Right cardiac atrium (tissue), 5 donors: ENCODE results near the gene C21orf91. TPM values are rescaled to one million over a fixed set of nuclear protein-coding genes. Genes with fewer than 3 reads are reported as not detected.
"Not testable (repeated sequence)": the region's sequence is repeated elsewhere in the genome, so short reads cannot be mapped to it uniquely, and the experiment has no call there.

Source experiments
- ATAC-seq, 2 donors: fragments of 200-7000 bp; cut with Tn5 transposase; one replicate each; pipeline versions ENCODE4 v1.8.0 to v1.9.1; 2020; ENCODE audit warnings: moderate library complexity in 2 of 2, mild to moderate bottlenecking in 1 of 2
- DNase-seq, 3 donors: peaks; one replicate each; pipeline ENCODE4 v3.0.0-alpha.2; 2020
- H3K27ac ChIP-seq: one replicate; pipeline ENCODE4 v1.5.1; 2013; ENCODE audit warnings: mild to moderate bottlenecking, low read length, control low read depth, moderate library complexity
- H3K27me3 ChIP-seq: one replicate; pipeline ENCODE4 v1.6.1; 2013; ENCODE audit not compliant: control insufficient read depth, insufficient read depth
- H3K4me1 ChIP-seq: one replicate; pipeline ENCODE4 v1.6.1; 2013; ENCODE audit warnings: low read length; ENCODE audit not compliant: control insufficient read depth, insufficient read depth
- H3K4me3 ChIP-seq: one replicate; pipeline ENCODE4 v1.5.1; 2013; ENCODE audit warnings: low read length, control low read depth
- H3K9me3 ChIP-seq: one replicate; pipeline ENCODE4 v1.6.1; 2013; ENCODE audit warnings: low read length; ENCODE audit not compliant: control insufficient read depth
- WGBS: extraction: QIAGEN DNeasy Blood & Tissue Kit; methylation state at CpG from one replicate; pipeline ENCODE4 v1.1.7; 2013; 5-methylcytosine and 5-hydroxymethylcytosine counted together
- intact Hi-C, 4 donors: fragments of 100-400 bp; cut with DNase I; formaldehyde crosslinking; loops; one replicate each; pipeline versions ENCODE4 v1.11.0 to v1.14.0; 2022 to 2023
- polyA plus RNA-seq: library from polyadenylated mRNA; stranded (reverse); fragments of 200-250 nt; gene quantifications from one replicate; pipeline ENCODE4 v1.2.3, GENCODE V29; 2013
- total RNA-seq, 4 donors: library from RNA; stranded (reverse); fragmentation: NEBNext Ultra II Directional; extraction: Animal tissue kit (Norgen Biotek cat#: 25700); gene quantifications; one replicate each; pipeline ENCODE4 v1.2.1, GENCODE V29; 2021
- donor health status: healthy with polysubstance abuse.
- donor health status: DM: no; HTN: yes; CAD: no.
- donor health status: DM: no; HTN: no; CAD: no.
- donor health status: DM: no; HTN: yes; CAD: no; lungs with severe emphysema.
- donor health status: DM: yes; HTN: yes; CAD: no.

C21orf91 gene
- total and polyA plus RNA-seq, 5 donors: 3.6 to 11.7 (median 9.7) TPM

DNA sequence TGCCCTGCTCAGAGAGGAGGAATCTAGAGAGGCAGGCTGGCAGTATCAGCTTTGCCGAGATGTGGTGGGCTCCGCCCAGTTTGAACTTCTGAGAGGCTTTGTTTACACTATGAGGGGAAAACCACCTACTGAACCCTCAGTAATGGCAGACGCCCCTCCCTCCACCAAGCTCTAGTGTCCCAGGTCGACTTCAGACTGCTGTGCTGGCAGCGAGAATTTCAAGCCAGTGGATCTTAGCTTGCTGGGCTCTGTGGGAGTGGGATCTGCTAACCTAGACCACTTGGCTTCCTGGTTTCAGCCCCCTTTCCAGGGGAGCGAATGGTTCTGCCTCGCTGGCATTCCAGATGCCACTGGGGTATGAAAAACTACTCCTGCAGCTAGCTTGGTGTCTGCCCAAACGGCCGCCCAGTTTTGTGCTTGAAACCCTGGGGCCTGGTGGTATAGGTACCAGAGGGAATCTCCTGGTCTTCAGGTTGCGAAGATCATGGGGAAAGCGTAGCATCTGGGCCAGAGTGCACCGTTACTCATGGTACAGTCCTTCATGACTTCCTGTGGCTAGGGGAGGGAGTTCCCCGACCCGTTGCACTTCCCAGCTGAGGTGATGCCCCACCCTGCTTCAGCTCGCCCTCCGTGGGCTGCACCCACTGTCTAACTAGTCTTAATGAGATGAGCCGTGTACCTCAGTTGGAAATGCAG is 43.6 kb downstream of the C21orf91 start:
- no peaks in the 10 kb centered on the region for H3K4me1 ChIP-seq
- 81% methylated on average over 17 of the region's 17 CpGs for WGBS
- no peaks in the 10 kb centered on the region for H3K27me3 ChIP-seq
- DNase-seq (no peak), ATAC-seq (no peak)
- no peak overlapping the region for H3K4me3 ChIP-seq
- H3K9me3 ChIP-seq: no peaks in the 10 kb centered on the region
- H3K27ac ChIP-seq: no peak overlapping the region
- intact Hi-C loops: no loop called here

DNA sequence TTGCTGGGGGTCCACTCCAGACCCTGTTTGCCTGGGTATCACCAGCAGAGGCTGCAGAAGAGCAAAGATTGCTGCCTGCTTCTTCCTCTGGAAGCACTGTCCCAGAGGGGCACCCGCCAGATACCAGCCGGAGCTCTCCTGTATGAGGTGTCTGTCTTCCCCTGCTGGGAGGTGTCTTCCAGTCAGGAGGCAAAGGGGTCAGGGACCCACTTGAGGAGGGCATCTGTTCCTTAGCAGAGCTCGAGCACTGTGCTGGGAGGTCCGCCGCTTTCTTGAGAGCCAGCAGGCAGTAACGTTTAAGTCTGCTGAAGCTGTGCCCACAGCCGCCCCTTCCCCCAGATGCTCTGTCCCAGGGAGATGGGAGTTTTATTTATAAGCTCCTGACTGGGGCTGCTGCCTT is 44.1 kb downstream of the C21orf91 start:
- H3K27me3 ChIP-seq, intact Hi-C loops, H3K9me3 ChIP-seq, H3K4me3 ChIP-seq, ATAC-seq, H3K27ac ChIP-seq, H3K4me1 ChIP-seq: not testable (repeated sequence)
- WGBS: 88% methylated on average over 7 of the region's 7 CpGs
- DNase-seq: peak in 1 of 3 donors; percentile 33

DNA sequence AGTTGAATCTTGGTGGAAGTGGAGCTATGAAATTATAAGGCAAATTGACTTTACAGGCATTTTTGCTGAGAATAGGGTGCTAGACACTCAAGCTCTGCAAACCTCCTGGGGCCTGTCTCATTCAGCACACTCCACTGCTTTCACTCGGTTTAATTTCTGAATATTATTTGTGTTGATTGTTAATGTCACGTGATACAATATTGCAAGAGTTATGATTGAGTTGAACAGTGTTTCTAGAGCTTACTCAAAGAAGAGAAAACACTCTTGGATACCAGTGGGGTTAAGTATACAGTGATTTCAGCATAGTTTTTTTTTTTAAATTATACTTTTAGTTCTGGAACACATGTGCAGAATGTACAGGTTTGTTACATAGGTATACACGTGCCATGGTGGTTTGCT is 49.7 kb downstream of the C21orf91 start:
- Histone ChIP-seq H3K4me1 (no peaks in the 10 kb centered on the region), H3K27ac (no peak overlapping the region), H3K27me3 (no peaks in the 10 kb centered on the region), H3K4me3 (no peak overlapping the region), H3K9me3 (no peaks in the 10 kb centered on the region)
- ATAC-seq (no peak), DNase-seq (no peak)
- WGBS: 91% methylated on average over 3 of the region's 3 CpGs
- intact Hi-C loops: no loop called here

DNA sequence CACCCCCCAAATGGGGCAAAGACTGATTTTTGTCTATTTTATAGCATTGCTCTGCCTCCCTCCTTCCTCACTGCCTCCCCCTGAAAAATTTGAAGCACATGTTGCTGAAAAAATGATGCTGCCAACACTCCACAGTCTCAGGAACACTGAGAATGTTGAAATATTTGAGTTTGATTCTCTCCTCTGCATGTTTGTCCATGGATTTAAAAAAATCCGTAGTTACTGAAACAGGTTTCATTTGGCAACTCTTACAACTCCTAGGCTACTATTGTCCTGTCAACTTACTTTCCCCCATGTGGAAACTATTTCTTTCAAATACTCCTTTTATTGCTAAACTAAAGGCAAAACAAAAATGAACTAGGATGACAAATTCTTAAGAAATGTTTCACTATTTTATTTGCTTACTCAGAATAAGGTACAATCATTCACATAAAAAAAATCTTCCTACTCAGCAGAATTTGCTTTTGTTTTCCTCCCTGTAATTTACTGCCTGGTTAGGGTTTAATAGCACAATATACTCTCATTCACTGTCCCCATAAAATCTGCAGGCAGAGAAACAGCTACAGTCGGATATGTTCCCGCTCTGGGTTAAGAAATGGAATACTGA is 50.2 kb downstream of the C21orf91 start:
- H3K4me3 ChIP-seq: no peak overlapping the region
- H3K9me3 ChIP-seq: no peaks in the 10 kb centered on the region
- intact Hi-C loops: no loop called here
- no peaks in the 10 kb centered on the region for H3K27me3 ChIP-seq
- DNase-seq (no peak), ATAC-seq (no peak)
- H3K4me1 ChIP-seq: no peaks in the 10 kb centered on the region
- H3K27ac ChIP-seq: no peak overlapping the region
- WGBS: 87% methylated on average over 3 of the region's 3 CpGs

DNA sequence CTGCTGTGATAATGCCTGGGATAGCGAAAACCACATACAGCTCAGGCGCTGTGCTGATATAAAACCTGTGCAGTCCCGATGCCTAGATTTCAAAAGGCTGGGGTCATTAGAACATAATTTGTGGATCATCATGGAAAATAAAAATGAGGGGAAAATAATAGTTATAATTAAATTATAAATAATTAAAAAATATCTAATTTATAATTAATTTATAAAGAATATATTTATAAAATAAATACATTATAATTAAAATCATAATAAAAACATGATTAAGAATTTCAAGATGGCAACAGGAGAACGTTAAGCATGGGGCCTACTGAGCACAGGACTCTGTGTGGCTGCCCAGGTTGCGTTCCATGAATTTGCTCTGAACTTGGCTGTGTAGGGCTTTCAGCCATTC is 53.9 kb downstream of the C21orf91 start:
- WGBS: 96% methylated on average over 5 of the region's 5 CpGs
- intact Hi-C loops: no loop called here
- ATAC-seq (no peak), DNase-seq (no peak)
- H3K27me3 ChIP-seq: no peaks in the 10 kb centered on the region
- no peaks in the 10 kb centered on the region for H3K4me1 ChIP-seq
- H3K9me3 ChIP-seq: no peaks in the 10 kb centered on the region
- no peak overlapping the region for H3K27ac ChIP-seq
- no peak overlapping the region for H3K4me3 ChIP-seq

DNA sequence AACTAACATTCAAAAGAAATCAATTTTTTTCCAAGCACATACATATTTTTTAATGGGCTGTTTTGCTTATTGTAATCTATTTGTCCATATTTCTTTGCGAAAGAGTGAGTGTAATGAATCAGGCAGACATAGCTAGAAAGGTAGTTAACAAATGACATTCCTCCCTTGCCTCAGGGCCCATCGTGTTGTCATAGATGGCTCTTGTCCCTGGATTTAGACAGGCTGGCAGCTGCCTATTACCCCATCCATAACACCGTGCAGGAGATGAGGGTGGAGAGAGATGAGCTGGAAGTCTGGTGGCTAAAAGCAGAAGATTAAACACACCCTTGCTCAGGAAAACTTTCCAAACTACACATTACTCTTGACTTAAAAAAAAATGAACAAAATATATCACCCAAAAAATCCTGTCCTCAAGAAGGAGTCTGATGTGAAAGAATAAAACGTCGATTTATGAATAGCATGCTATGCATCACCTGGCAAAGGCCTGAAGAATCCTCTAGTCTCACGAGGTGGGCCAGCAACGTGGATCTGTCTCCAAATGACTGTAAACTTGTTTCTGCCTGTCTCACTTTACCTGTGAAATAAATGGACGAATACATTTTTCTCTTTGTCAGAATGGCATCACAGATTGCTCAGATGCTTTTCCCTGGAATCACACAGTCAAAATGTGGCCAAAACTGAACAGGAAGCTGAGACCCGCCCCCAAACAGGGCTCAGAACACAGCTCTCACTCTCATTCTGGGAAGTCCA is 55.7 kb downstream of the C21orf91 start:
- Histone ChIP-seq H3K9me3 (no peaks in the 10 kb centered on the region), H3K4me1 (no peaks in the 10 kb centered on the region), H3K27ac (no peak overlapping the region), H3K27me3 (no peaks in the 10 kb centered on the region), H3K4me3 (no peak overlapping the region)
- no peak for ATAC-seq
- intact Hi-C loops: no loop called here
- peak in 1 of 3 donors; percentile 20 for DNase-seq
- whole genome bisulfite sequencing: 87% methylated on average over 9 of the region's 9 CpGs

DNA sequence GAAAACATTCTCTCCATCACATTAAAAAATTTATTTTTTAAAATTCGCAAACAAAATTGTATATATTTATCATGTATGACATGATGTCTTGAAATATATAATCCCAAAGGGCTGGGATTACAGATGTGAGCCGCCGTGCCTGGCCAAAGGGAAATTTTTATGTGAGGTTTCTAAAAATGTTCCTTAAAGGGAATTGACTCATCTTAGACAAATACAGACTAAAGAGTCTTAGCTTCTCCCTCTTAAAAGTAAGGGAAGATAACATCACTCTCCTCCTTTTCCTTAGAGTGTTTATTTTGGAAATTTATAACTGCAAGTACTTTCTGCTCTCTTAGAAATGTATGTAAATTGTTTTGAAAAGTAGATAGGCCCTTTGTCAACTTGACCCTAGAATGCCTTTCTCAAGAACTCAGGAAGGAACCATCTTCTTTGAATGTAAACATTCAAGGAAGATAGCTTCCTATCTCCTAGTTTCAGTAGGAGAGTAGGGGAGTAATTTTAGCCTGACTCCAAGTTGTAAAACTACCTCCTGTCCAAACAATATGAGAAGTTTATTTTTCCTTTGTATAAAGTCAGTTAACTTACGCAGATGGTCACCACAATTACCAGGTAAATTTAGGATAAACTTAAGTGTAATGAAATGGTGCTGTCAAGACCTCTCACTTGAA is 59.5 kb downstream of the C21orf91 start:
- ATAC-seq: peak; percentile 66 to 93
- WGBS: 55% methylated on average over 4 of the region's 4 CpGs
- H3K27me3 ChIP-seq: no peaks in the 10 kb centered on the region
- intact Hi-C loops: no loop called here
- H3K9me3 ChIP-seq: no peaks in the 10 kb centered on the region
- no peak for DNase-seq
- no peak overlapping the region for H3K27ac ChIP-seq
- H3K4me3 ChIP-seq: no peak overlapping the region
- H3K4me1 ChIP-seq: no peaks in the 10 kb centered on the region

DNA sequence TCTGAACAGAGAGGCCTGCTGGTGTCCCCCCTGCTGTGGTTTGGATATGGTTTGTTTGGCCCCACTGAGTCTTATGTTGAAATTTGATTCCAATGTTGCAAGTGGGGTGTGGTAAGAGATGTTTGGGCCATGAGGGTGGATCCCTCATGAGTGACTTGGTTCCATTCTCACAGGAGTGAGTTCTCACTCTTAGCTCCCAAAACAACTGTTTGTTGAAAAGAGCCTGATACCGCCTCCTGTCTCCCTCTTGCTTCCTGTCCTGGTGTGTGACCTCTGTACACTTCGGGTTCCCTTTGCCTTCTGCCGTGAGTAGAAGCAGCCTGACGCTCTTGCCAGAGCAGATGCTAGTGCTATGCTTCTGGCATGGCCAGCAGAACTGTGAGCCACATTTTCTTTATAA is 60.5 kb downstream of the C21orf91 start:
- DNase-seq (no peak), ATAC-seq (peak; percentile 54 to 82)
- intact Hi-C loops: no loop called here
- no peaks in the 10 kb centered on the region for H3K9me3 ChIP-seq
- no peak overlapping the region for H3K27ac ChIP-seq
- H3K27me3 ChIP-seq: no peaks in the 10 kb centered on the region
- H3K4me3 ChIP-seq: no peak overlapping the region
- no peaks in the 10 kb centered on the region for H3K4me1 ChIP-seq
- WGBS: 50% methylated on average over 4 of the region's 4 CpGs

DNA sequence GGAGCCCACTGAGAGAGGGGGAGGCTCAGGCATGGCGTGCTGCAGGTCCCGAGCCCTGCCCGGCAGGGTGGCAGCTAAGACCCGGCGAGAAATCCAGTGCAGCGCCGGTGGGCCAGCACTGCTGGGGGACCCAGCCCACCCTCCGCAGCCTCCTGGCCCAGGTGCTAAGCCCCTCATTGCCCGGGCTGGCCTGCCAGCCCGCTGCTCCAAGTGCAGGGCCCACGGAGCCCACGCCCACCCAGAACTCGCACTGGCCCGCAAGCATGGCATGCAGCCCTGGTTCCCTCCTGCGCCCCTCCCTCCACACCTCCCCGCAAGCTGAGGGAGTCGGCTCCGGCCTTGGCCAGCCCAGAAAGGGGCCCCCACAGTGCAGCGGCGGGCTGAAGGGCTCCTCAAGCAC is 61.5 kb downstream of the C21orf91 start:
- Histone ChIP-seq H3K27ac (no peak overlapping the region), H3K27me3 (no peaks in the 10 kb centered on the region), H3K4me1 (no peaks in the 10 kb centered on the region), H3K4me3 (no peak overlapping the region), H3K9me3 (no peaks in the 10 kb centered on the region)
- DNase-seq: no peak
- 95% methylated on average over 20 of the region's 20 CpGs for WGBS
- intact Hi-C loops: no loop called here
- no peak for ATAC-seq

DNA sequence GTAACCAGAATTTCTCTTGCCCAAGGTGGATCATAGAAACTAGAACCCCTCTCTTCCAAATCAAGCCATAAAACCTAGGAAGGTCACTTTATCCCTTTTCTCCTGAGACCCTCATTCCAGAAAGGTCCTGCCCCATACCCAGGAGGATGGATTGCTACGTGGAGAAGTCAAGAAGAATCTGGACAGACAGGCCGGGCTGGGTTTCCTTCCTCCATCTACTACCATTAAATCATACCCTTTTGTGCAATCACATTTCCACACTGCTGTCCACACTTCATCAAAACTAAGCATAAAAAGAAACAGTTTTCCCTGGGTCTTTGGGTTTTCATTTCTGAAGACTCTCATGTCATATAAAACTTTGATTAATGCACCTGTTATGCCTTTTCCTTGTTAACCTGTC is 65.4 kb downstream of the C21orf91 start:
- H3K9me3 ChIP-seq: no peaks in the 10 kb centered on the region
- DNase-seq (no peak), ATAC-seq (no peak)
- no peak overlapping the region for H3K27ac ChIP-seq
- H3K4me3 ChIP-seq: no peak overlapping the region
- intact Hi-C loops: no loop called here
- no peaks in the 10 kb centered on the region for H3K4me1 ChIP-seq
- WGBS: 56% methylated on average over 2 of the region's 2 CpGs
- no peaks in the 10 kb centered on the region for H3K27me3 ChIP-seq

DNA sequence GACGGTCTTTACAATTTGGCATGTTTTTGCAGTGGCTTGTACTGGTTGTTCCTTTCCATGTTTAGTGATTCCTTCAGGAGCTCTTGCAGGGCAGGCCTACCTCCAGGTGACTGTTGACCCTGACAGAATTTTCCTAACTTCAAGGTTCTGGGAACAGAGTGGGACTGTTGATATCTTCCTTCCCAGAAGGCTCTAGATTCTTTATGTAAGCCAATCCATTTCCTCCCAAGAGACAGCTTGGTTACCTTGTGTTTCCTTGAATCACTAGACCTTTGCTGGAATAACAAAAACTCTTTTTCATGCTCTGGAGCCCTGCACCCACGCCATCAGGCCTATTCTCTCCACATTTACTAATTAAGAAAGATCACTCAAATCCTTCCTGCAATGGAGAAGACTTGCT is 67.0 kb downstream of the C21orf91 start:
- Histone ChIP-seq H3K9me3 (no peaks in the 10 kb centered on the region), H3K4me1 (no peaks in the 10 kb centered on the region), H3K27me3 (no peaks in the 10 kb centered on the region), H3K4me3 (no peak overlapping the region), H3K27ac (no peak overlapping the region)
- WGBS: 67% methylated on average over 2 of the region's 2 CpGs
- ATAC-seq: peak; percentile 24 to 93
- intact Hi-C loops: no loop called here
- DNase-seq: no peak
